DMS 273 (cell line): ENCODE measurements around the gene SLC25A26.
"Not testable (repeated sequence)": the region's sequence is repeated elsewhere in the genome, so short reads cannot be mapped to it uniquely, and the experiment has no call there.

Experiments
- DNase-seq: peaks from one replicate; lab custom pipeline; 2025; ENCODE audit not compliant: unreplicated experiment; lab: John Stamatoyannopoulos, UW

SLC25A26 gene

DNA sequence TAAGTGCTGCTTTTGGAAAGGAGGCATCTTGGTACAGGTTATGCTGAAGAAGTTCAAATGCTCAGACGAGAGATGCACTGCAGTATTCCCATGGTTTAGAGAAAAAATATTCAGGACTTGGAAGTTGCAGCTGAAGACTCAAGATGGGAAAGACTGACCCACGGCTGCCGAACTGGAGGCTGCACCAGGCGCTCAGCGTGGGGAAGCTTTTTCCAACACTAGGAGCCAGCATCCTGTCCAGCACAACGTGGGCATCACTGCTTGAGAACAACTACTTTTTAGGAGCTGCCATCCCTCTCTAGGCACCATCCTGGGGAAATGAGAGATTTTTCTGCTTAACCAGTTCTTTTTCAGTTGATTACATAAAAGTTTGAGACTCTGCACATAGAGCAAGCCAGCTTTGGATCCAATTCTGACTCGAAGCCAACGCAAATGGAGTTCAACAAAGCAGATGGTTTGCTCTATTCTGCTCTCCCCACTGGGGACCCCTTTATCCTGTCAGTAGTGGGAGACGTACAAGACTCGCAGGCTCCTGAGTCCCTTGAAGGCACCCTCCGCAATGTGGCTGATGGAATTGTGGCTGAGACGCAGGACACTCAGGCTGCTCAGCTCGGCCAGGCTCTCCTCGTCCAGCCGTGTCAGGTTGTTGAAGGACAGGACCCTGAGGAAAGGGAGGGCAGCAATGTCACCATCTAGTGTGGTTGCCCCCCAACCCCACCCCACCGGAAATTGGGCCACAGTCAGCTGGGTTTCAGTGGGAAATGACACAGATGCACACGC, 186.2 kb downstream of the SLC25A26 start:
- no peak for DNase-seq

DNA sequence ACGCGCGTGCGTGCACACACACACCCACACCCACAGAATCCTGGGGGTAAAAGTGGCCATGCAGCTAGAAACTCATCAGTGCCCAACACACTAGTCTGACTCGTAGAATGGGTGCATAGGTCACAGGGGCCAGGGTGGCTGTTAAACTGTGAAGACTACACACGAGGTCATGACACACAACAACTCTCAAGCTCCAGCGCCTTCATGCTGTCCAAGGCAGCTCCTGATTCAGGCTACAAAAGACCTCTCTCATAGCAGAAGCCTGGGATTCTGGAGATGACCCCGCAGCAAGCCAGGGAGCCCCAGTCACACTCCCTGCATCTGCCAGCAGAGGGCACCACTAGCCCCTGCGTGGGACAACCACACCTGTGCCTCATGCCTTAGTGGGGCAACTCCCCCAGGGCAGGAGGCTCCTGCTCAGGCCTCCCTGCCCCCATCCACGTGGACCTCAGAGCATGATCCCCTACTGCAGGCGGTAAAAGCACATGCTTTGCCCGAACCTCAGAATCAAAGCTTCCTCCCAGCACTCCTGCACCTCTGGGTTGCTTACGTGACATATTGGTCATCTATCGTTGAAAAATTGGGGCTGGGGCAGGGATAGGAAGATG, 186.9 kb downstream of the SLC25A26 start:
- peak; percentile 74 for DNase-seq

DNA sequence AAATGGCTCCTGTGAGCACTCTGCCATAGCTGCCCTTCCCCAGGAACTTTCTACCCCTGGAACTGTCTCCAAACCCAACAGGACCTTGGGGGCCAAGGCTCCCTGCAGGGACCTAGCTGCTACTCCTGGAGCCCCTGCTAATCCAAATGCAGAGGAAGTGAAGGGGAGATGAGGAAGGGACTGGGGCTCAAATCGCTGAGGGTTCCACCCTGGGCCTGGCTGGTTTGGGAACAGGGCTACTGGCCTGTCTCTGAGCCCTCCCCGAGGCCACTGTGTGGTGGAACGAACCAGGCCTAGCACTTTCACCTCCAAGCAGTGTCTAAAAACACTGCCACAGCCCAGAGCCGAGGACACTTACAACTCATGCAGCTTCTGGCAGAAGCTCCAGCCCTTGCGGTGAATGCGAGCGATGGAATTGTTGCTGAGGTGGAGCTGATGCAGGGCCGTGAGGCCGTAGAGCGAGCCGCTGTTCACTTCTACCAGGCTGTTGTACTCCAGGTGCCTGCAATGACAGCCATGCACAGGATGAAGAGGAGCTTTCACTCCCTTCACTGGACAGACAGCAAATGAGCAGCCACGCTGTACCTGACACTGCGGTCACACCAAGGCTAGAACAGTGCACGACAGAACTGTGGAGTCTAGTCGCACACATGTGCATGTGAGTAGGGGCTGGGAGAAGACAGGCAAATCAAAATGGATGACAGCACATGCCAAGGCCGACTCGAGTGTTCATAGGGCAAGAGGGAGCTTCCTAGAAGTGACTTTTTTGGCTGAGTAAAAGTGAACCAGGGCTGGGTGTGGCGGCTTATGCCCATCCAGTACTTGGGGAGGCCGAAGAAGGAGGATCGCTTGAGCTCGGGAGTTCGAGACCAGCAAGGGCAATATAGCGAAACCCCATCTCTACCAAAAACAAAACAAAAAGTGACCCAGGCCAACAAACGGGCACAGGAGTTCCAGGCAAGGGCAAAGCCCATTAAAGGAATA, 189.3 kb downstream of the SLC25A26 start:
- DNase-seq = no peak

DNA sequence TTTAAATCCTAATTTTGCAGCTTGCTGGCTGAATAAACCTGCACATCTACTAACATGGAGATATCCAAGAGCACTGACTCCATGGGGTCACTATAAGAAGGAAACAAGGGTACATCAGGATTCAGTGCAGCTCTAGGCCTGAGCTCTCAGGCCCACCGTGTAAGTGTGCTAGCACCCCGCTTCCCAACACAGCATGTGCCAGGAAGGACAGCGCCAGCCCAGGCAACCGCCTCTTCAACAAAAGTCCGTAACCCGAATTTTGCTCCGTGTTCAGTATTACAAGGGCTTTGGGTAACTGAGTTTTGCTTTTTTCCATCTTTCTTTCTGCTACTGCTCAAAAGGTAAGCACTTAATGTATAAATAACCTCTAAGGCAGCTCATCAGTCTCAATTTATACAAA, 190.2 kb downstream of the SLC25A26 start:
- no peak for DNase-seq

DNA sequence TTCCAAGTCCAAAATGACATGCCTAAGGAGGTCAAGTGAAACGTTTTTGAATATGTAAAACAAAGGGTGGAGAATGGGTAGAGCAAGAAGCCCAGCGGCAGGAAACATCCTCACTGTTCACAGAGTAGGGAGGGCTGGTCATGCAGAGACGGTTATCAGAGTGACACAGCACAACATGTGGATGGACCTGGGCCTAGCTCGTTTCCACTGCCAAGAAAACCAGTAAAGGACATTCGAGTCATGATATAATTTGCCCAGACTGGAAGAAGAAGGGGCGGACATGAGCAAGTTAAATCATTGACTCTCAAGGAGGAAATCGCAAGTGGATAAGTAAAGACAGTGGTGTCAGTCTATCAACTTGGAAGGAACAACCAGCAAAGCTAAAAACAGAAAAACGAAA, 190.7 kb downstream of the SLC25A26 start:
- DNase-seq = no peak

DNA sequence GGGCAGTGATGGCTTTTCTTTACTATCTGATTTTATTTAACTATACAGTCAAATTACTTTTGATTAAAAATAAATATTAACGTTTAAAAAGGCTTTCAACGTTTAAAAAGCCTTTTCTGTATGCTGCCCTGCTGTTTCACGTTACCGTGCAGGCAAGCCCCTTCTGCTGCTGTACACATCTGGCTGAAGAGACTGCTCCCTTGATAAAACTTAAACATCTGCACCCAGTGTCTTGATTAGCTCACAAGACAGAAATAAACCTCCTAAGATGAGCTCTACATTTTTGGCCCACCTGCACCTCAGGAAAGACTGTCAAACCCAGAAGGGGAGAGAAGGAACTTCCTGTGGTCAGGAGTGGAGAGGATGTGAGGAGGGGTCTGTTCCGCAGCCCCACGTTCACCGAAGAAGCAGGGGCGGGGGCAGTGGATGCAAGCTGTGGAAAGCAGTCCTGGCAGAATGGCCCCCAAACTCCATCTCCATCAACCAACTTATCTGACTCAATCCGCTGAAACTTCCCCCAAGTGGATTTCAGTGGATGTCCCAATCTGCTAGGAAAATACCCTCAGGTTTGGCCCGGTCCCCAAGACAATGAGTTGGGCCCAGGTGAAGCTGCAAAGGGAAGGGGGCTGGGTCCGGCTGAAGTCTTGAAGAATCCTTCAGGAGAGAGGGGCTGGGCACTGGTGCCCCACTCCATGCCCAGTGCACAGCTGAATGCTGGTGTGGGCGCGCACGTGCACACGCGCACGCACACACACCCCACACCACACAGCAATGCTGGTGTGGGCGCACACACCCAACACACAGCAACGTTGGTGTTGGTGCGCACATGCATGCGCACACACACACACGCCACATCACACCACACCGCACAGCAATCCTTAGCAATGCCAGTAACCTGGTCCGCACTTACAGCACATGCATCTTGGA, 191.4 kb downstream of the SLC25A26 start:
- no peak for DNase-seq

DNA sequence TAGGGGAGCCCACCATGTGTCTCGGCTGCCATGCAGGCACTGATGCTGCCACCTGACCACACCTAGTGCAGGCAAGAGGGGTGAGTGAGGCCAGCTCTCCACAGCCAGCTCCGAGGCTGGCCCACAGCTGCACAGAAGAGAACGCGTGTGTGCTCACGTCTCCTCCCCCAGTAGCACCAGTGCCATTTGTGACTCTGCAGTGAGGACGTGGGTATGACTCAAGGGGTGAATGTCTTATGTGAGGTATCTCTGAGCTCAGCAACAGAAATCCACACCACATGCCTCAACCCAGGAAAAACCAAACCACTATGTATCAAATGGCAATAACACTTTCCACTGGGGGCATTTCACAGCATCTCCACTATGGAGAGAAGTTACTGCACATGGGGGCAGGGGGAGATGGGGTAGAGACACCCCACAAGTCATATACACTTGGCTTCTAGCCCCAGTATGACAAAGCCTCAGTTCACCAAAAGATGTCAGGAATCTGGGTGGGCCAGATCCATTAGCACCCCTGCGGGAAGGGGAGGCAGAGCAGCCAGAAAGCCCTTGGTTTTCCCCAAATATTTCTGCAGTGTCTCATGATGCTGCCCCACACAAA, 192.4 kb downstream of the SLC25A26 start:
- no peak for DNase-seq

DNA sequence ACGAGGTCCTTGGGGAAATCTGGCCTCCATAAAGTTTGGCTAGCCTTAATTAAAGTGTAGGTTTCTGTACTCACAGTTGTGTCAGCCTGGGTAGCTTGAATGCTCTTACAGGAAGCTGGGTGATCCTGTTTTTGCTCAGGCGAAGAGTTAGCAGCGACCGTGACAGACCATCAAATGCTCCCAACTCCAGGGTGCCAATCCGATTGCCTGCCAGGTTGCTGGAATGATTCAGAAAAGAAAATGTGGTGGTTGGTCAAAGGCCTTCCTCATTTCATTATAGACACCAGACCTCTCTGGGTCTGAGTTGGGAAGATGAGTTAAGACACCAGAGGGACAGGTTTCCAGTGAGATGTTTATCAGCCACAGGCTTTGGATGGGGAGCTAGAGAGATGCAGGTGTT, 194.0 kb downstream of the SLC25A26 start:
- DNase-seq = no peak

DNA sequence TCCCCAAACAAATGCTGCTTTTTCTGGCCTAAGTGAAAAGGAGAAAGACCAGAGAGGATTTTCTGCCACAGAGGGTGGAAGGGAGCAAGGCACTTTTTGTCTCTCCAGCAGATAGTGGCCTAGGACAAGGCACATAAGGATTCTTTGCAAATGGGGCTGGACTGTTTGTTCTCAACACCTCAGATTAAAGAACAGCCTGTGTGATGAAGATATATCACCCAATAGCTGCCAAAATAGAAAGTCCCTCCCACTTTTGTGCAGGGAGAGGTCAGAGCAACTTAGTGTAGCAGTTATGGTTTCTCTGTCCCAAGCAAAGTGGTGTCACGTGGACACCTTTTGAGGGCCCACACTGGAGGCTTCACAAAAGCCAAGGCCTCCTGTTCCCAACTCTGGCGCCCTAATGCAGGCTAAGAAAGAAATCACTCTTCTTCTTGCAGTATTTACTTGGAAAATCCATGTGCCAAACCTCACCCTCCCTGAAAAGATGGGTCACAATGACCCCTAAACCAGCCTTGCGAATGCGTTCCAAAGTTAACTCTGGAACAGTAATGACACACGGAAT, 195.1 kb downstream of the SLC25A26 start:
- DNase-seq = no peak

DNA sequence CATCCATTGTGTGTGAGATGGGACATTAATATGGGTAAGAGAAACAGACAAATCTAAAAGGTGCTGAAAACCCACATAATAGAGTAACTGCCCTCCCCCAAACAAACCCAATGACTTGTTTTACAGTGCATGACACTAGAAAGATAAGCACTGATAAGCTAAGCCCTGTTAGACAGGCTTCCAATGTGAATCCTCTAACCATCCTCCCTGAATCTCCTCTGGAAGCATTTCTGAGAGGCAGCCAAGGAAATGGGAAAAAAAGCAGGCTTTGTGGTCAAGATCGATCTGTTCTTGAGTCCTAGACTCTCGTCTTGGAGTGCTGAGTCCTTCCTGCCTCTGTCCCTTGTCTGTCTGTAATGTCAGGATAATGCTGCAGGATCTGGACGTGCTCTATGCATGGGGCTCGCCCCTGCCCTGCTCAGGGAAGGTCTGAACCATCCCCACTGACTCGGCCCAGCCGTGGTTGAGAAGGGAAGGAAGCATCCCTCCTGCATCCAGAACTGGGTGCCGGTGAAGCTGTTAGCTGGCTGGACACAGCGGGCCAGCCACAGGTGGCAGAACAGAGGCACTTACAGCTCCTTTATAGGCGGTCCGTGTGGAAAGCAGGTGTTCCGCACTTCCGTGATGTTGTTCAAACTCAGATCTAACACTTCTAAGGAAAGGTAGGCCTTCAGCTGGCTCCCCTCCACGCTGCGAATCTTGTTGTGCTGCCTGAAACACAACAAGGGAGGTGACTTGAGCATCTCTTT, 195.9 kb downstream of the SLC25A26 start:
- no peak for DNase-seq

DNA sequence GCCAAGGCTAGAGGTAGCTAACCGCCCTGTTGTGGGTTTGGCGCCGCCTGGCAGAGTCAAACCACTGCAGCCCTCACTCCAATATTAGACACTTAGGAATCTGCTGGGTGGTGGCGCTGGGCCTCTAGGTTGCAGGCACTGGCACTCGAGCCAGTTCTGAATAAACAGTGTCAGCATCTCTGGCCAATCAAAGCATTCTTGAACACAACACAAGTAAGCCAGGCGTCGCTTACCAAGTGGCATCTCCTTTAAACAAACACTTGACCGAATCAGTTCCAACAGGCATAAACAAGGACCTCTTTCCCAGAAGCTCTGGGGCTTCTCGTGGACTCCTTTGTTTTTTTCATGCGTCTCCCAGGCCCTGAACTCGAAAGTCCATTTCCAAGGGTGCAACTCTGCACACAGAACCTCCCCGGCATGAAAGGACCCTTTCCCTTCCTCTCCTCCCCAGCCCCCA, 197.7 kb downstream of the SLC25A26 start:
- no peak for DNase-seq

DNA sequence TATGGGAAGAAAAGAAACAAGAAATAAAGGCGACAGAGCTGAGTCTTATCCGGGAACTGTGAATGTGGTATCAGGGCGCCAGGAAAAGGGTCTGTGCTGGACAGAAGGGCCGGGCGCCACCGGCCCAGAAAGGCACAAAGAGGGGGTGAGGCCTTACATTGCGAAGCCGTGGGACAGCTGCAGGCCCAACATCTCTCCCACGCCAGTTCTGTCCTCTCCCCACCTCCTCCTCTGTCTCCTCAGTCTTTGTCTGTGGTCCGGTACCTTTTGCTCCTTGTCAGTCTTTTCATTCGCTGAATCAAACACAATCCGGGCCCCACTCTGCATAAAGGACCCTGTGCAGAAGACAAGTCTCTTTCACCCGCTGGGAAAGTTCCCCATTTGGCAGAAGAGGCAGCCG, 198.2 kb downstream of the SLC25A26 start:
- DNase-seq = no peak

DNA sequence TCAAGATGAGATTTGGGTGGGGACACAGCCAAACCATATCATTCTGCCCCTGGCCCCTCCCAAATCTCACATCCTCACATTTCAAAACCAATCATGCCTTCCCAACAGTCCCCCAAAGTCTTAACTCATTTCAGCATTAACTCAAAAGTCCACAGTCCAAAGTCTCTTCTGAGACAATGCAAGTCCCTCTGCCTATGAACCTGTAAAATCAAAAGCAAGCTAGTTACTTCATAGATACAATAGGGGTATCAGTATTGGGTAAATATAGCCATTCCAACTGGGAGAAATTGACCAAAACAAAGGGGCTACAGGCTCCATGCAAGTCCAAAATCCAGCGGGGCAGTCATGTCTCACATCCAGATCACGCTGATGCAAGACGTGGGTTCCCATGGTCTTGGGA, 200.3 kb downstream of the SLC25A26 start:
- DNase-seq = not testable (repeated sequence)

DNA sequence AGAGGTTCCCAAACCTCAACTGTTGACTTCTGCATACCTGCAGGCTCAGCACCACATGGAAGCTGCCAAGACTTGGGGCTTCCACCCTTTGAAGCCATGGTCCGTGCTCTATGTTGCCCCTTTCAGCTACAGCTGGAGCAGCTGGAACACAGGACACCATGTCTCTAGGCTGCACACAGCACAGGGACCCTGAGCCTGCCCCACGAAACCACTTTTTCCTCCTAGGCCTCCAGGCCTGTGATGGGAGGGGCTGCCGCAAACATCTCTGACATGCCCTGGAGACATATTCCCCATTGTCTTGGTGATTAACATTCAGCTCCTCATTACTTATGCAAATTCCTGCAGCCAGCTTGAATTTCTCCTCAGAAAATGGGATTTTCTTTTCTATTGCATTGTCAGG, 201.1 kb downstream of the SLC25A26 start:
- DNase-seq = not testable (repeated sequence)

DNA sequence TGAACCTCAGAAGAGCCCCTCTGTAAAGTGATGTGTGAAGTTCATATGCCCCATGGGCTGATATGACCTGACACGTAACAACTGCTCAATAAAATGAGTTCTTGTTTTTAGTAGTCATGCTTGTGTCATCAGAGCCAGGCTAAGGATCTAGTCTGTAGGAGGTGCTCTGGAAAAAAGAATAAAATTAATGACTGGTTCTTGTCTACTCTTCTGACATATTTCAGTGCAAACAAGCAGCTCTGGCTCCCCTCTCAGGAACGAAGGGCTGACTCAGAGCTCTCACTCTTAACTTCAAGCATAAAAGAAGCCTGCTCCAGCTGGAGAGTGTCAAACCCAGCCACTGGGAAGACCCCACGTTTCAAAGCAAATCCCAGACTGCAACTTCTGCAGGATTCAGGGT, 203.0 kb downstream of the SLC25A26 start:
- DNase-seq = no peak

DNA sequence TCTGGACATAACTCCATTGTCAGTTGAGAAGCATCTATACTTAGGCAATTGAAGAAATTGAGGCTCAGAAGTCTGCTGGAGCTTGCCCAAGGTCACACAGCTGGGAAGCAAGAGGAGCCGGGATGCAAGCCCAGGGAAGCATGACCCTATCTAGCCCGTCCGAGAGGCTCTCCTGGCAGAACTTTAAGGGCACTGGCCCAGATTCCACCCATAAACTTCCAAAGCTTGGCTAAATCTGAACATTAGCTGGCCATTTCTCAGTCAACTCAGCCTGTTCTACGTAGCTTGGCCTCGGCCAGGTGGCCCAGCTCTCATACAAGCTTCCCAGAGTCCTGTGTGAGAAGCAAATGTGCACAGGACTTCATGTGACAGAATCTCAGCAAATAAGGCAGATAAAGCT, 204.2 kb downstream of the SLC25A26 start:
- DNase-seq = no peak

DNA sequence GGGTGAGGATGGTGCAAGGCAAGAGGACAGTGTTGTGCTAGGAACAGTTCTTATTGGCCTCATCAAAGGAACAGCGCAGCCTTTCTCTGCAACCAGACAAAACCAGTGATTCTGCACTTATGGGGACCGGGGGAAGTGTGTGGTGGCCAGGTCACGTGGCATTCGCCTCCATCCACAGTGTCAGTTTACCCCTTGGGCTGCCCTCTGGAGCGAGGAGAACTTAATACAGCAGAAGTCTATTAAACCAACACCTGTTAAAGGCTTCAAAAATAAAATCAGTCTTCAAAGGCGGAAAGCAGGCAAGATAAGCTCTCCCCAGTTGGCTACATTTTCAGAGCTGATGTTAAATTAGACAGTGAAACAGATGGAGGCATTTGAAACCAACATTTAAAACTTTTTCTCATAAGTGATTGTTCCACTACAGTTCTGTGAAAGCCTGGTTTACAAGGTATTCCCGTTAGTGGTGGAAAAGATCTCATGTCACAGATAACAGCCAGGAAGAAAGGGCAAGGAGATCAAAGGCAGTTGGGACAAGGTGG, 204.8 kb downstream of the SLC25A26 start:
- DNase-seq = peak; percentile 62

DNA sequence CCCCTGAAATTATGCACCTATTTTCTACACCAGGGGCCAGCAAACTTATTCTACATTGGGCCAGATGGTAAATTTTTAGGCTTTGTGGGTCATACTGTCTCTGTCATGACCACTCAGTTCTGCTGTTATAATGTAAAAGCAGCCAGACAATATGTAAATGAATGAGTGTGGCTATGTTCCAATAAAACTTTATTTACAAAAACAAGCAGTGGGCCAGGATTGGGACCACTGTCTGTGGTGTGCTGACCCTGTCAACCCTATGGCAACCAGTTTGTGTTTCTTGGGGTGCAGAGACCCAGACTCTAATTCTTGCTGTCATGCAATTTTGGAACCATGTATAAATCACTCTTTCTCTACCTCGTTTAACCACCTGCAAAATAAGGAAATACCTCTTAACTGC, 205.3 kb downstream of the SLC25A26 start:
- peak; percentile 34 for DNase-seq

DNA sequence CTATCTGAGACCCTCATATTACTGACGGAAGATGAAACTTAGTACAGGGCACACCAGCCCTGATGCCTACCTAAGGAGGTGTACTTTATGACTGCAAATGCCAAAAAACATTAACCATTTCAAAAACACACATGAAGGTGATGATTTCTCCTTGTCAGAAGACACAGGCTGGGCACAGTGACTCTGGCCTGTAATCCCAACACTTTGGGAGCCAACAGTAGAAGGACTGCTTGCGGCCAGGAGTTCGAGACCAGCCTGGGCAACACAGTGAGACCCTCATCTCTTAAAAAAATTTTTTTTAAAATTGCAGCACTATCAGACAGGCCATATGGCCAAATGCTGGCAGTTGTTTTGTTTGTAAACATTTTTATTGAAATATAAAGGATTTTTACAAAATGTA, 206.6 kb downstream of the SLC25A26 start:
- no peak for DNase-seq
